Ectodermal cell (in vitro differentiated cells): ENCODE data around the gene ANXA11.
"Not testable (repeated sequence)": the region's sequence is repeated elsewhere in the genome, so short reads cannot be mapped to it uniquely, and the experiment has no call there.

ENCODE experiments used
- H3K27ac ChIP-seq: 2 replicates; pipeline ENCODE4 v1.7.0; 2013; ENCODE audit warnings: mild to moderate bottlenecking, low read depth, low read length; ENCODE audit not compliant: insufficient read depth, poor library complexity, severe bottlenecking
- H3K27me3 ChIP-seq: 2 replicates; pipeline ENCODE4 v1.7.0; 2013; ENCODE audit warnings: mild to moderate bottlenecking, low read length; ENCODE audit not compliant: insufficient read depth, control insufficient read depth, poor library complexity, severe bottlenecking
- H3K36me3 ChIP-seq: one replicate; pipeline ENCODE4 v1.7.0; 2013; ENCODE audit warnings: low read length; ENCODE audit not compliant: control insufficient read depth, insufficient read depth
- H3K4me1 ChIP-seq: one replicate; pipeline ENCODE4 v1.7.0; 2013; ENCODE audit warnings: low read length; ENCODE audit not compliant: control insufficient read depth, insufficient read depth
- H3K4me3 ChIP-seq: 2 replicates; pipeline ENCODE4 v1.7.0; 2013; ENCODE audit warnings: low read depth, low read length, control low read depth; ENCODE audit not compliant: insufficient read depth
- H3K9me3 ChIP-seq: 2 replicates; pipeline ENCODE4 v1.7.0; 2013; ENCODE audit warnings: mild to moderate bottlenecking, low read length, moderate library complexity; ENCODE audit not compliant: control insufficient read depth
- WGBS, 2 experiments: methylation state at CpG; one replicate each; pipeline ENCODE4 v1.1.7; 2013; ENCODE audit warnings: missing lambda C conversion rate in 2 of 2; 5-methylcytosine and 5-hydroxymethylcytosine counted together

ANXA11 gene

GRCh38 chr10:80146918-80147317 lies 58.4 kb downstream of the ANXA11 start:
- 96 to 97% methylated on average over 3 of the region's 3 CpGs for WGBS, 2 experiments
- Histone ChIP-seq H3K27me3 (no peaks in the 10 kb centered on the region), H3K4me1 (no peaks in the 10 kb centered on the region), H3K9me3 (no peaks in the 10 kb centered on the region), H3K4me3 (no peak overlapping the region), H3K36me3 (no peaks in the 10 kb centered on the region), H3K27ac (no peak overlapping the region)

- H3K27me3 ChIP-seq: not testable (repeated sequence)
- WGBS, 2 experiments: 92 to 94% methylated on average over 11 of the region's 11 CpGs
Observed at GRCh38 chr10:80145406-80146308, 59.7 kb downstream of the ANXA11 start.

GRCh38 chr10:80144696-80145131 lies 60.6 kb downstream of the ANXA11 start:
- Histone ChIP-seq H3K27me3 (no peaks in the 10 kb centered on the region), H3K4me1 (no peaks in the 10 kb centered on the region), H3K9me3 (no peaks in the 10 kb centered on the region), H3K36me3 (no peaks in the 10 kb centered on the region), H3K27ac (no peak overlapping the region), H3K4me3 (no peak overlapping the region)
- 79% methylated on average over 12 of the region's 12 CpGs for WGBS, 2 experiments

More at GRCh38 chr10:80145406-80146308, 59.7 kb downstream of the ANXA11 start:
- not testable (repeated sequence) for H3K36me3 ChIP-seq, H3K4me3 ChIP-seq, H3K27ac ChIP-seq, H3K4me1 ChIP-seq, H3K9me3 ChIP-seq

- Histone ChIP-seq H3K27me3 (no peaks in the 10 kb centered on the region), H3K36me3 (no peaks in the 10 kb centered on the region), H3K27ac (no peak overlapping the region), H3K9me3 (no peaks in the 10 kb centered on the region), H3K4me1 (no peaks in the 10 kb centered on the region), H3K4me3 (no peak overlapping the region)
- 67% methylated on average over 28 of the region's 28 CpGs for WGBS, 2 experiments
Observed at GRCh38 chr10:80144067-80144695, 61.2 kb downstream of the ANXA11 start.

- no peaks in the 10 kb centered on the region for H3K36me3 ChIP-seq
- no peak overlapping the region for H3K4me3 ChIP-seq
- 86 to 87% methylated on average over 17 to 19 of the region's 19 CpGs for WGBS, 2 experiments
Observed at GRCh38 chr10:80141696-80142460, 63.5 kb downstream of the ANXA11 start.

GRCh38 chr10:80140251-80140650 lies 65.1 kb downstream of the ANXA11 start:
- H3K4me3 ChIP-seq: no peak overlapping the region
- no peaks in the 10 kb centered on the region for H3K36me3 ChIP-seq
- H3K4me1 ChIP-seq: no peaks in the 10 kb centered on the region
- 94 to 97% methylated on average over 7 of the region's 7 CpGs for WGBS, 2 experiments
- no peaks in the 10 kb centered on the region for H3K9me3 ChIP-seq
- no peak overlapping the region for H3K27ac ChIP-seq
- H3K27me3 ChIP-seq: no peaks in the 10 kb centered on the region

More at GRCh38 chr10:80141696-80142460, 63.5 kb downstream of the ANXA11 start:
- Histone ChIP-seq H3K9me3 (no peaks in the 10 kb centered on the region), H3K27me3 (no peaks in the 10 kb centered on the region), H3K4me1 (no peaks in the 10 kb centered on the region), H3K27ac (no peak overlapping the region)

- H3K27me3 ChIP-seq: no peaks in the 10 kb centered on the region
- H3K4me1 ChIP-seq: no peaks in the 10 kb centered on the region
- WGBS, 2 experiments: 87 to 94% methylated on average over 2 of the region's 2 CpGs
- no peak overlapping the region for H3K27ac ChIP-seq
- no peak overlapping the region for H3K4me3 ChIP-seq
- no peaks in the 10 kb centered on the region for H3K9me3 ChIP-seq
- no peaks in the 10 kb centered on the region for H3K36me3 ChIP-seq
Observed at GRCh38 chr10:80139265-80139664, 66.1 kb downstream of the ANXA11 start.

- Histone ChIP-seq H3K27me3 (peaks cover 9% of the 10 kb centered on the region), H3K4me3 (no peak overlapping the region), H3K27ac (no peak overlapping the region), H3K36me3 (no peaks in the 10 kb centered on the region), H3K4me1 (no peaks in the 10 kb centered on the region), H3K9me3 (no peaks in the 10 kb centered on the region)
- 66 to 80% methylated on average over 4 of the region's 4 CpGs for WGBS, 2 experiments
Observed at GRCh38 chr10:80137920-80138319, 67.4 kb downstream of the ANXA11 start.

GRCh38 chr10:80137031-80137862 lies 68.1 kb downstream of the ANXA11 start:
- H3K4me1 ChIP-seq: no peaks in the 10 kb centered on the region
- H3K4me3 ChIP-seq: no peak overlapping the region
- H3K27me3 ChIP-seq: peaks cover 16% of the 10 kb centered on the region
- no peak overlapping the region for H3K27ac ChIP-seq
- H3K9me3 ChIP-seq: no peaks in the 10 kb centered on the region
- H3K36me3 ChIP-seq: no peaks in the 10 kb centered on the region
- 86 to 90% methylated on average over 14 of the region's 14 CpGs for WGBS, 2 experiments
